IMR-90 (cell line): Measurements from ENCODE around the gene PHLDB1. TPM values are rescaled to one million over a fixed set of nuclear protein-coding genes. Genes with fewer than 3 reads are reported as not detected.

Experiments
- ATAC-seq: fragments of 200-7000 bp; cut with Tn5 transposase; 2 replicates; pipeline ENCODE4 v1.9.1; 2020; ENCODE audit warnings: low read depth, mild to moderate bottlenecking, moderate library complexity
- BruUV-seq: library from RNA; stranded (reverse); fragments of 400-500 nt; replicated peaks from 2 replicates; lab custom pipeline; 2021; lab: Mats Ljungman, UMichigan
- CTCF ChIA-PET: fragments of 300-600 bp; formaldehyde crosslinking; extraction: SDS; loops from one replicate; lab custom pipeline; 2021; ENCODE audit warnings: antibody characterized with exemption; lab: Yijun Ruan, JAX
- POLR2A ChIA-PET: fragments of 300-600 bp; sonication (Branson Sonifier 250); formaldehyde crosslinking; loops from one replicate; lab custom pipeline; 2022; ENCODE audit warnings: antibody characterized with exemption; ENCODE audit not compliant: unreplicated experiment; lab: Charles Lee
- DNase-seq: peaks from one replicate; pipeline ENCODE4 v3.0.0; 2013
- H2AFZ ChIP-seq: replicated peaks from 2 replicates; pipeline ENCODE3; 2013; ENCODE audit warnings: low read length, mild to moderate bottlenecking; ENCODE audit not compliant: poor library complexity
- H2AK5ac ChIP-seq: 2 replicates; pipeline ENCODE4 v1.6.1; 2013; ENCODE audit warnings: low read depth, low read length, inconsistent platforms
- H2AK9ac ChIP-seq: replicated peaks from 2 replicates; pipeline ENCODE3; 2013; ENCODE audit warnings: mild to moderate bottlenecking, low read depth, low read length, moderate library complexity; ENCODE audit not compliant: poor library complexity
- H2BK120ac ChIP-seq: 2 replicates; pipeline ENCODE4 v1.6.1; 2013; ENCODE audit warnings: low read depth, low read length, inconsistent platforms
- H2BK15ac ChIP-seq: 3 replicates; pipeline ENCODE4 v1.6.1; 2013; ENCODE audit warnings: low read depth, low read length, inconsistent platforms
- H2BK20ac ChIP-seq: 2 replicates; pipeline ENCODE4 v1.6.1; 2013; ENCODE audit warnings: low read depth, mild to moderate bottlenecking, inconsistent platforms, low read length, moderate library complexity
- H2BK5ac ChIP-seq: 2 replicates; pipeline ENCODE4 v1.6.1; 2013; ENCODE audit warnings: mild to moderate bottlenecking, low read depth, low read length, inconsistent platforms; ENCODE audit not compliant: poor library complexity, severe bottlenecking
- H3K14ac ChIP-seq: replicated peaks from 2 replicates; pipeline ENCODE4 v1.6.1; 2013; ENCODE audit warnings: low read depth, low read length, inconsistent platforms
- H3K18ac ChIP-seq: 2 replicates; pipeline ENCODE4 v1.6.1; 2013; ENCODE audit warnings: low read depth, low read length, control low read depth
- H3K23ac ChIP-seq: 2 replicates; pipeline ENCODE4 v1.6.1; 2013; ENCODE audit warnings: low read depth, low read length, inconsistent platforms
- H3K27ac ChIP-seq: 2 replicates; pipeline ENCODE4 v1.5.1; 2013; ENCODE audit warnings: mild to moderate bottlenecking, control low read depth, low read length; ENCODE audit not compliant: insufficient read depth
- H3K27me3 ChIP-seq: 2 replicates; pipeline ENCODE4 v1.6.1; 2013; ENCODE audit warnings: low read length; ENCODE audit not compliant: control insufficient read depth, insufficient read depth
- H3K36me3 ChIP-seq: 2 replicates; pipeline ENCODE4 v1.6.1; 2013; ENCODE audit warnings: low read length, mixed read lengths; ENCODE audit not compliant: control insufficient read depth, insufficient read depth
- H3K4ac ChIP-seq: 2 replicates; pipeline ENCODE4 v1.6.1; 2013; ENCODE audit warnings: low read depth, low read length, inconsistent platforms
- H3K4me1 ChIP-seq: 2 replicates; pipeline ENCODE4 v1.6.1; 2013; ENCODE audit warnings: low read length, mixed read lengths; ENCODE audit not compliant: control insufficient read depth, insufficient read depth
- H3K4me2 ChIP-seq: 2 replicates; pipeline ENCODE4 v1.6.1; 2013; ENCODE audit warnings: low read depth, mild to moderate bottlenecking, control low read depth, low read length, moderate library complexity
- H3K4me3 ChIP-seq: 2 replicates; pipeline ENCODE4 v1.5.1; 2013; ENCODE audit warnings: low read depth, mild to moderate bottlenecking, control low read depth, low read length, moderate library complexity; ENCODE audit not compliant: insufficient read depth
- H3K56ac ChIP-seq: 2 replicates; pipeline ENCODE4 v1.6.1; 2013; ENCODE audit warnings: low read length, inconsistent platforms; ENCODE audit not compliant: insufficient read depth; ENCODE audit errors: extremely low read depth
- H3K79me1 ChIP-seq, 2 experiments: 2 replicates each; pipeline ENCODE4 v1.6.1; 2013; ENCODE audit warnings: low read length in 2 of 2, inconsistent platforms in 1 of 2, low read depth in 1 of 2
- H3K9ac ChIP-seq: 2 replicates; pipeline ENCODE4 v1.6.1; 2013; ENCODE audit warnings: low read depth, low read length, control low read depth
- H3K9me1 ChIP-seq: 2 replicates; pipeline ENCODE4 v1.6.1; 2013; ENCODE audit warnings: low read length, inconsistent platforms; ENCODE audit not compliant: insufficient read depth
- H3K9me3 ChIP-seq: 2 replicates; pipeline ENCODE4 v1.6.1; 2013; ENCODE audit warnings: low read length; ENCODE audit not compliant: control insufficient read depth, insufficient read depth
- H4K20me1 ChIP-seq: 2 replicates; pipeline ENCODE4 v1.6.1; 2013; ENCODE audit warnings: low read length, inconsistent platforms; ENCODE audit not compliant: insufficient read depth
- H4K5ac ChIP-seq: 2 replicates; pipeline ENCODE4 v1.6.1; 2013; ENCODE audit warnings: mild to moderate bottlenecking, low read depth, low read length, control low read depth
- H4K8ac ChIP-seq, 2 experiments: 2 replicates each; pipeline ENCODE4 v1.6.1; 2013; ENCODE audit warnings: low read depth in 2 of 2, low read length in 2 of 2, control low read depth in 1 of 2, inconsistent platforms in 1 of 2
- H4K91ac ChIP-seq: 2 replicates; pipeline ENCODE4 v1.6.1; 2013; ENCODE audit warnings: low read depth, low read length, inconsistent platforms; ENCODE audit not compliant: insufficient read depth
- CHD1 ChIP-seq: IDR thresholded peaks from 2 replicates; pipeline ENCODE4 v1.6.1; 2012; ENCODE audit warnings: low read depth, low read length, improper control_type of control experiment
- MAZ ChIP-seq: IDR thresholded peaks from 2 replicates; pipeline ENCODE4 v1.6.1; 2012; ENCODE audit warnings: low read depth, mild to moderate bottlenecking, low read length, improper control_type of control experiment, moderate library complexity, borderline replicate concordance
- WGBS, 2 experiments: methylation state at CpG; one replicate each; pipeline versions ENCODE4 v1.1.5 to v1.1.7; 2013; ENCODE audit warnings: missing lambda C conversion rate in 2 of 2; ENCODE audit not compliant: insufficient read length in 1 of 2; ENCODE audit errors: extremely low coverage in 2 of 2; 5-methylcytosine and 5-hydroxymethylcytosine counted together
- dilution Hi-C: fragments of 300-500 bp; cut with HindIII; formaldehyde crosslinking; loops from one replicate; pipeline ENCODE4 v1.14.3; 2018; ENCODE audit warnings: low sequenced_read_pairs; ENCODE audit not compliant: unreplicated experiment
- in situ Hi-C: fragments of 300-500 bp; cut with MboI; formaldehyde crosslinking; loops from 3 replicates; pipeline ENCODE4 v1.14.3; 2019; ENCODE audit warnings: low sequenced_read_pairs, inconsistent platforms, mixed read lengths
- intact Hi-C: fragments of 100-400 bp; cut with micrococcal nuclease; formaldehyde crosslinking; loops from 2 replicates; pipeline ENCODE4 v1.10.0; 2022
- polyA plus RNA-seq, 3 experiments: library from polyadenylated mRNA; depleted of rRNA; stranded (reverse); fragments of >200 nt; gene quantifications; 2 replicates each; pipeline ENCODE4 v1.2.3, GENCODE V29; 2012; ENCODE audit warnings: low replicate concordance in 1 of 3
- total RNA-seq: library from RNA; depleted of rRNA; stranded (reverse); fragments of >200 nt; gene quantifications from 2 replicates; pipeline ENCODE4 v1.2.3, GENCODE V29; 2012

The PHLDB1 gene
- total and polyA plus RNA-seq, 2 of the 4 experiments (the other 2 are of a cell fraction) = 40.0 to 90.4 TPM

GRCh38 chr11:118690553-118691304 is 83.3 kb downstream of the PHLDB1 start:
- Histone ChIP-seq H4K91ac (no peak overlapping the region; the same call in 1 of the 2 replicates), H2BK120ac (peak overlapping the region; percentile 91; the same call in 1 of the 2 replicates), H3K4me3 (no peak overlapping the region), H3K18ac (no peak overlapping the region), H3K27me3 (peaks cover 2% of the 10 kb centered on the region; the same call in 1 of the 2 replicates), H2AFZ (peak overlapping the region; percentile 99), H2BK15ac (no peak overlapping the region), H3K4ac (no peak overlapping the region), H3K79me1 (no peaks in the 10 kb centered on the region), H2AK5ac (peak overlapping the region; percentile 28), H2BK20ac (no peak overlapping the region), H3K9ac (no peak overlapping the region), H4K5ac (no peak overlapping the region), H4K8ac (no peak overlapping the region), H3K56ac (no peak overlapping the region), H3K4me1 (peaks cover 14% of the 10 kb centered on the region), H3K9me3 (no peaks in the 10 kb centered on the region), H4K20me1 (no peaks in the 10 kb centered on the region), H2AK9ac (peak overlapping the region; percentile 89), H3K36me3 (no peaks in the 10 kb centered on the region), H3K9me1 (peaks cover 8% of the 10 kb centered on the region; the same call in 1 of the 2 replicates), H2BK5ac (no peak overlapping the region), H3K14ac (no peak overlapping the region; the same call in 1 of the 2 replicates), H3K4me2 (no peak overlapping the region), H3K23ac (no peak overlapping the region), H3K27ac (no peak overlapping the region)
- dilution Hi-C loops = no loop called here
- no peak for DNase-seq
- POLR2A ChIA-PET = no interaction called here
- CTCF ChIA-PET = interaction anchor here (0.8 to 1.9 kb wide), 11 partner anchors 9 to 274 kb away, joined by 3 to 10 read pairs (median 5); partner anchors contain the start of gene UPK2
- WGBS, 2 experiments = 90% methylated on average over 3 of the region's 15 CpGs; no CpG with 5 or more reads in 1 of the 2 experiments
- in situ Hi-C loops = loop anchor here (5.0 kb wide), 1 partner anchor 267 kb away; the partner anchor contains the start of gene UPK2
- no peak for TF ChIP-seq CHD1
- TF ChIP-seq MAZ = no peak
- BruUV-seq = no TSS peak
- ATAC-seq = no peak
- intact Hi-C loops = loop anchor here (1.0 to 2.0 kb wide), 3 partner anchors 58 to 266 kb away; partner anchors contain the start of gene UPK2
